HepG2 (cell line): Measurements from ENCODE around the gene MCOLN1. TPM values are rescaled to one million over a fixed set of nuclear protein-coding genes. Genes with fewer than 3 reads are reported as not detected.

ENCODE experiments used
- ATF7 ChIP-seq, 2 experiments: fragments of 450-650 bp in 1 of 2; sonication (generic) in 1 of 2; formaldehyde crosslinking in 1 of 2; IDR thresholded peaks; 2 replicates each; pipeline versions ENCODE4 v1.4.0 to v1.6.1; 2016 to 2020; ENCODE audit warnings: antibody characterized with exemption in 1 of 2, mild to moderate bottlenecking in 1 of 2, missing genetic modification reagents in 1 of 2
- DR1 ChIP-seq: sonication (generic); formaldehyde crosslinking; IDR thresholded peaks from 2 replicates; pipeline ENCODE4 v1.8.0; 2021; ENCODE audit warnings: mild to moderate bottlenecking, missing genetic modification reagents, inconsistent platforms
- HNF4A ChIP-seq: sonication (generic); formaldehyde crosslinking; IDR thresholded peaks from 2 replicates; pipeline ENCODE4 v1.4.0; 2020; ENCODE audit warnings: missing genetic modification reagents
- KLF9 ChIP-seq: IDR thresholded peaks from 2 replicates; pipeline ENCODE4 v1.6.1; 2016; ENCODE audit warnings: low read depth
- NFAT5 ChIP-seq: sonication (generic); formaldehyde crosslinking; IDR thresholded peaks from 2 replicates; pipeline ENCODE4 v1.4.0; 2020; ENCODE audit warnings: missing genetic modification reagents
- RBAK ChIP-seq: sonication (generic); formaldehyde crosslinking; IDR thresholded peaks from 2 replicates; pipeline ENCODE4 v1.5.1; 2020; ENCODE audit warnings: mild to moderate bottlenecking, missing genetic modification reagents
- RFX5 ChIP-seq: IDR thresholded peaks from 2 replicates; pipeline ENCODE4 v1.6.1; 2011; ENCODE audit warnings: low read depth, low read length, improper control_type of control experiment
- RFXAP ChIP-seq: sonication (generic); formaldehyde crosslinking; IDR thresholded peaks from 2 replicates; pipeline ENCODE4 v1.4.0; 2020; ENCODE audit warnings: missing genetic modification reagents, borderline replicate concordance
- RXRA ChIP-seq: sonication (generic); formaldehyde crosslinking; IDR thresholded peaks from 2 replicates; pipeline ENCODE4 v1.5.1; 2020; ENCODE audit warnings: missing genetic modification reagents
- ZC3H13 ChIP-seq: sonication (generic); formaldehyde crosslinking; IDR thresholded peaks from 2 replicates; pipeline ENCODE4 v1.8.1; 2023; ENCODE audit warnings: mild to moderate bottlenecking, missing genetic modification reagents, moderate library complexity
- ZNF160 ChIP-seq: sonication (generic); formaldehyde crosslinking; IDR thresholded peaks from 2 replicates; pipeline ENCODE4 v1.8.0; 2022; ENCODE audit warnings: mild to moderate bottlenecking, inconsistent platforms, missing genetic modification reagents
- ZNF367 ChIP-seq: sonication (generic); formaldehyde crosslinking; IDR thresholded peaks from 2 replicates; pipeline ENCODE4 v1.4.0; 2020; ENCODE audit warnings: missing genetic modification reagents, borderline replicate concordance
- ZNF510 ChIP-seq: sonication (generic); formaldehyde crosslinking; IDR thresholded peaks from 2 replicates; pipeline ENCODE4 v1.4.0; 2020; ENCODE audit warnings: low read depth, mild to moderate bottlenecking, missing genetic modification reagents
- ZNF660 ChIP-seq: sonication (generic); formaldehyde crosslinking; IDR thresholded peaks from 2 replicates; pipeline ENCODE4 v1.5.1; 2020; ENCODE audit warnings: mild to moderate bottlenecking, low read depth, missing genetic modification reagents, borderline replicate concordance
- ZNF839 ChIP-seq: sonication (generic); formaldehyde crosslinking; IDR thresholded peaks from 2 replicates; pipeline ENCODE4 v1.4.0; 2020; ENCODE audit warnings: missing genetic modification reagents, mild to moderate bottlenecking, borderline replicate concordance
- ZSCAN31 ChIP-seq: sonication (generic); formaldehyde crosslinking; IDR thresholded peaks from 2 replicates; pipeline ENCODE4 v1.5.0; 2020; ENCODE audit warnings: low read depth, mild to moderate bottlenecking, missing genetic modification reagents
- polyA plus RNA-seq, 8 experiments: library from polyadenylated mRNA; depleted of rRNA in 3 of 8; stranded (reverse) in 7 of 8; unstranded in 1 of 8; fragments of >200 nt; fragmentation: Illumina TruSeq in 4 of 8; extraction: Trizol in 4 of 8; gene quantifications; 2 replicates each; pipeline versions ENCODE4 v1.2.1 to v1.2.3, GENCODE V29; 2011 to 2016; ENCODE audit warnings: low read depth in 4 of 8, missing spikeins in 1 of 8, mixed read lengths in 1 of 8; ENCODE audit not compliant: insufficient read depth in 1 of 8
- total RNA-seq, 5 experiments: library from RNA; depleted of rRNA; stranded (reverse); fragments of >200 nt; fragmentation: Illumina TruSeq; extraction: Trizol; gene quantifications; 2 replicates each; pipeline ENCODE4 v1.2.3, GENCODE V29; 2016; ENCODE audit warnings: low read depth in 1 of 5
- TF ChIP-seq, protein P1 (sequence below): IDR thresholded peaks from 2 replicates; pipeline ENCODE4 v1.6.1; 2016; ENCODE audit warnings: low read depth, missing genetic modification reagents, missing compliant biosample characterization
- TF ChIP-seq, protein P2 (sequence below): sonication (generic); formaldehyde crosslinking; IDR thresholded peaks from 2 replicates; pipeline ENCODE4 v1.4.0; 2020; ENCODE audit warnings: mild to moderate bottlenecking, missing genetic modification reagents

The MCOLN1 gene
- total and polyA plus RNA-seq, 2 of the 13 experiments (the other 11 are each of a cell fraction or from before 2014, with no cell fraction given) = 3.4 to 15.7 TPM

- TF ChIP-seq, protein P1, sequence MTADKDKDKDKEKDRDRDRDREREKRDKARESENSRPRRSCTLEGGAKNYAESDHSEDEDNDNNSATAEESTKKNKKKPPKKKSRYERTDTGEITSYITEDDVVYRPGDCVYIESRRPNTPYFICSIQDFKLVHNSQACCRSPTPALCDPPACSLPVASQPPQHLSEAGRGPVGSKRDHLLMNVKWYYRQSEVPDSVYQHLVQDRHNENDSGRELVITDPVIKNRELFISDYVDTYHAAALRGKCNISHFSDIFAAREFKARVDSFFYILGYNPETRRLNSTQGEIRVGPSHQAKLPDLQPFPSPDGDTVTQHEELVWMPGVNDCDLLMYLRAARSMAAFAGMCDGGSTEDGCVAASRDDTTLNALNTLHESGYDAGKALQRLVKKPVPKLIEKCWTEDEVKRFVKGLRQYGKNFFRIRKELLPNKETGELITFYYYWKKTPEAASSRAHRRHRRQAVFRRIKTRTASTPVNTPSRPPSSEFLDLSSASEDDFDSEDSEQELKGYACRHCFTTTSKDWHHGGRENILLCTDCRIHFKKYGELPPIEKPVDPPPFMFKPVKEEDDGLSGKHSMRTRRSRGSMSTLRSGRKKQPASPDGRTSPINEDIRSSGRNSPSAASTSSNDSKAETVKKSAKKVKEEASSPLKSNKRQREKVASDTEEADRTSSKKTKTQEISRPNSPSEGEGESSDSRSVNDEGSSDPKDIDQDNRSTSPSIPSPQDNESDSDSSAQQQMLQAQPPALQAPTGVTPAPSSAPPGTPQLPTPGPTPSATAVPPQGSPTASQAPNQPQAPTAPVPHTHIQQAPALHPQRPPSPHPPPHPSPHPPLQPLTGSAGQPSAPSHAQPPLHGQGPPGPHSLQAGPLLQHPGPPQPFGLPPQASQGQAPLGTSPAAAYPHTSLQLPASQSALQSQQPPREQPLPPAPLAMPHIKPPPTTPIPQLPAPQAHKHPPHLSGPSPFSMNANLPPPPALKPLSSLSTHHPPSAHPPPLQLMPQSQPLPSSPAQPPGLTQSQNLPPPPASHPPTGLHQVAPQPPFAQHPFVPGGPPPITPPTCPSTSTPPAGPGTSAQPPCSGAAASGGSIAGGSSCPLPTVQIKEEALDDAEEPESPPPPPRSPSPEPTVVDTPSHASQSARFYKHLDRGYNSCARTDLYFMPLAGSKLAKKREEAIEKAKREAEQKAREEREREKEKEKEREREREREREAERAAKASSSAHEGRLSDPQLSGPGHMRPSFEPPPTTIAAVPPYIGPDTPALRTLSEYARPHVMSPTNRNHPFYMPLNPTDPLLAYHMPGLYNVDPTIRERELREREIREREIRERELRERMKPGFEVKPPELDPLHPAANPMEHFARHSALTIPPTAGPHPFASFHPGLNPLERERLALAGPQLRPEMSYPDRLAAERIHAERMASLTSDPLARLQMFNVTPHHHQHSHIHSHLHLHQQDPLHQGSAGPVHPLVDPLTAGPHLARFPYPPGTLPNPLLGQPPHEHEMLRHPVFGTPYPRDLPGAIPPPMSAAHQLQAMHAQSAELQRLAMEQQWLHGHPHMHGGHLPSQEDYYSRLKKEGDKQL (CRISPR knock-in tag) = no peak
- TF ChIP-seq KLF9 (CRISPR knock-in tag) = no peak
- no peak for TF ChIP-seq RBAK (CRISPR knock-in tag)
- no peak for TF ChIP-seq ZNF660 (CRISPR knock-in tag)
- TF ChIP-seq ATF7 (IDR thresholded peaks at IDR 0.05) = no peak
- TF ChIP-seq ATF7 (CRISPR knock-in tag; IDR thresholded peaks at IDR 0.05) = peak; percentile 48; the same call in 1 of the 2 replicates
- TF ChIP-seq ZNF839 (CRISPR knock-in tag) = no peak; the same call in 1 of the 2 replicates
- no peak for TF ChIP-seq ZNF510 (CRISPR knock-in tag)
- no peak for TF ChIP-seq RFXAP (CRISPR knock-in tag)
- TF ChIP-seq RFX5 = no peak
- peak; percentile 74; the same call in 1 of the 2 replicates for TF ChIP-seq ZNF160 (CRISPR knock-in tag)
- TF ChIP-seq, protein P2, sequence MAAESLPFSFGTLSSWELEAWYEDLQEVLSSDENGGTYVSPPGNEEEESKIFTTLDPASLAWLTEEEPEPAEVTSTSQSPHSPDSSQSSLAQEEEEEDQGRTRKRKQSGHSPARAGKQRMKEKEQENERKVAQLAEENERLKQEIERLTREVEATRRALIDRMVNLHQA (CRISPR knock-in tag) = no peak
- no peak for TF ChIP-seq ZNF367 (CRISPR knock-in tag)
- TF ChIP-seq RXRA (CRISPR knock-in tag) = no peak; the same call in none of the 2 replicates
- TF ChIP-seq ZC3H13 (CRISPR knock-in tag) = no peak
- 0 out of 2 replicates have a peak, but pooled peaks have one; percentile 46 for TF ChIP-seq DR1 (CRISPR knock-in tag)
- peak; percentile 38; the same call in 1 of the 2 replicates for TF ChIP-seq HNF4A (CRISPR knock-in tag)
- peak; percentile 49 for TF ChIP-seq ZSCAN31 (CRISPR knock-in tag)
- TF ChIP-seq NFAT5 = no peak
Observed at GRCh38 chr19:7535047-7535997, 12.9 kb downstream of the MCOLN1 start, which contains the start of gene PNPLA6 (continued).
